Skeletal muscle tissue (tissue), 4 donors: ENCODE results near the gene OR2T35. TPM values are rescaled to one million over a fixed set of nuclear protein-coding genes. Genes with fewer than 3 reads are reported as not detected.
"Not testable (repeated sequence)": the region's sequence is repeated elsewhere in the genome, so short reads cannot be mapped to it uniquely, and the experiment has no call there.

Experiments used
- H3K27ac ChIP-seq: one replicate; pipeline ENCODE4 v1.7.0; 2013; ENCODE audit warnings: mild to moderate bottlenecking, low read depth, low read length, inconsistent platforms
- H3K27me3 ChIP-seq, 3 donors: one replicate each; pipeline ENCODE4 v1.7.0; 2013; ENCODE audit warnings: low read length in 3 of 3; ENCODE audit not compliant: control insufficient read depth in 3 of 3, insufficient read depth in 3 of 3
- H3K36me3 ChIP-seq, 3 donors: one replicate each; pipeline ENCODE4 v1.7.0; 2013; ENCODE audit warnings: low read length in 3 of 3; ENCODE audit not compliant: control insufficient read depth in 3 of 3, insufficient read depth in 3 of 3
- H3K4me1 ChIP-seq, 3 donors: one replicate each; pipeline ENCODE4 v1.7.0; 2013; ENCODE audit warnings: low read length in 3 of 3, mild to moderate bottlenecking in 3 of 3; ENCODE audit not compliant: control insufficient read depth in 3 of 3, insufficient read depth in 3 of 3
- H3K4me3 ChIP-seq, 3 donors: one replicate each; pipeline ENCODE4 v1.7.0; 2013; ENCODE audit warnings: low read length in 3 of 3
- H3K9ac ChIP-seq, 3 donors: one replicate each; pipeline ENCODE4 v1.7.0; 2013; ENCODE audit warnings: low read length in 3 of 3, mild to moderate bottlenecking in 3 of 3, moderate library complexity in 2 of 3, low read depth in 1 of 3
- H3K9me3 ChIP-seq, 3 donors: one replicate each; pipeline ENCODE4 v1.7.0; 2013; ENCODE audit warnings: low read length in 3 of 3; ENCODE audit not compliant: control insufficient read depth in 3 of 3
- total RNA-seq: library from RNA; depleted of rRNA; stranded (reverse); fragments of >200 nt; gene quantifications from one replicate; pipeline ENCODE4 v1.2.3, GENCODE V29; 2014
- donor health status: Osteomylitis.

The OR2T35 gene
- total RNA-seq, 1 donor from 2014 or later = not detected

DNA sequence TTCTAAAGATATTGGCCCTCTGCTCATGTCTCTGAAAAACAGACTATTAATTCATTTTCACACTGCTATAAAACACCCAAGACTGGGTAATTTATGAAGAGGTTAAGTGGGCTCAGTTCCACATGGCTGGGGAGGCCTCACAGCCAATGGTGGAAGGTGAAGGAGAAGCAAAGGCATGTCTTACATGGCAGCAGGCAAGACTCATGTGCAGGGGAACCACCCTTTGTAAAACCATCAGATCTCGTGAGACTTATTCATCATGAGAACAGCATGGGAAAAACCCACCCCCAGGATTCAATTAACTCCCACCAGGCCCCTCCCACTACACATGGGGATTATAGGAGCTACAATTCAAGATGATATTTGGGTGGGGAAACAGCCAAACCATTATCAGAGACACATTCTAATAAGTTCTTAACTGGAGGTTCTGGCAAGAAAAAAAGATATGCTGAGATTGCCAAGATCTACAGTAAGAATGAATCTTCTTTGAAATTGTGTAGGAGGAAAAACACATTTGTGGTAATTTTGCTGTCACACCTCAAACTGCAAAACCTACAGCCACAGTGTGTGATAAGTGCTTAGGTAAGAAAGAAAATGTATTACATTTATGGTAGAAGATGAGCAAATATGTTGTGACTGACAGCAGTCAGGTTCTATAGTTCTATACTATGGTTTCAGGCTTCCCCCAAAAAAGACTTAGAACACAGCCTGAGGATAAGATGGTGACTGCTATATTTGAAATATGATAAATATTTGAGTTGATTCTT lies 3.9 kb upstream of the OR2T35 start:
- H3K9ac ChIP-seq, H3K36me3 ChIP-seq, H3K9me3 ChIP-seq, H3K4me3 ChIP-seq, H3K27ac ChIP-seq, H3K4me1 ChIP-seq, H3K27me3 ChIP-seq: not testable (repeated sequence)

DNA sequence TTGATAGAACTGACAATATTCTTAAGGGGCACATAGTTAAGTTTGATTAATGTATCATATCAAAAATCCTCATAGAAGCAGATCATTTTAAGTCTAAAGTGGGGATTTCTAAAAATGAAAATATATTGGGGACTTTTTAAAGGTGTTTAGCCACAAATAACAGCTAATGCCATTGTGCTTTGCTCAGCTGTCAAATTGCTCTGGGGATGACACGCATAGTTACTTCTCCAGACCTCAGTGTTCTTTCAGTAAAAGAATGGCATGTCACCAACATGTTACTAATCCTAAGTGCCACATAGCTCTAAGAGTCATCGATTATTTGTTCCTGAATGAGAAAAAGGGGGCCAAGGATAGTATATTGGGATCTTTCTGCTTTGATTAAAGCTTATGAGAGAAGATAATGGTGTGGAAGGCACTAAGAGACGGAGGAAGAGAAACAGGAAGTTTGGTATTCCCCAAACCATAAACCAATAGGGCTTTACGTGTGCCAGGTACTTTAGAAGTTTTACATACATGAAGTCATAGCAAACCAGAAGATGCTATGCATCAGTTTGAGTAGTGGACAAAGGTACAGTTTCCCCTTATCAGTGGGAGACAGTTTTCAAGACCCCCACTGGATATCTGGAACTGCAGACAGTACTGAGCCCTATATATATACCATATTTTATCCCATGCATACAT lies 2.0 kb downstream of the OR2T35 start:
- not testable (repeated sequence) for H3K27ac ChIP-seq, H3K4me1 ChIP-seq, H3K9ac ChIP-seq, H3K9me3 ChIP-seq, H3K4me3 ChIP-seq, H3K36me3 ChIP-seq, H3K27me3 ChIP-seq

DNA sequence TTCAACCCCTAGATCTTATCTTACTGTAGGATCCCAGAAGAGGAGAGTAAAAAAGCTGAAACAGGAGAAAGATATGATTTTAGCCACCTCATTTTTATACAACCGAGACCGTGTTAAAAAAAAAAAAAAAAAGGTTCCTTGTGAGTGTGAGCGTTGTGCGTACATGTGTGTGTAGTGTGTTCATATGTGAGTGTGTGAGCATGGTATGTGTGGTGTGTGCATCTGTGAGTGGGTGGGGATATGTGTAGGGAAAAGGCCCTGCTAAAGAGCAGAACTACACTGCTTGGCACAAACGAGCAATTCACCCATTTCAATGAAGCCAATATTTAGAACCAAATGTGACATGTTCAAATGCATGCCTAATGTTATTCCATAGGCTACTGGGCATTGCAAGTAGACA lies 3.5 kb downstream of the OR2T35 start:
- H3K9ac ChIP-seq, H3K27me3 ChIP-seq, H3K4me1 ChIP-seq: not testable (repeated sequence)

DNA sequence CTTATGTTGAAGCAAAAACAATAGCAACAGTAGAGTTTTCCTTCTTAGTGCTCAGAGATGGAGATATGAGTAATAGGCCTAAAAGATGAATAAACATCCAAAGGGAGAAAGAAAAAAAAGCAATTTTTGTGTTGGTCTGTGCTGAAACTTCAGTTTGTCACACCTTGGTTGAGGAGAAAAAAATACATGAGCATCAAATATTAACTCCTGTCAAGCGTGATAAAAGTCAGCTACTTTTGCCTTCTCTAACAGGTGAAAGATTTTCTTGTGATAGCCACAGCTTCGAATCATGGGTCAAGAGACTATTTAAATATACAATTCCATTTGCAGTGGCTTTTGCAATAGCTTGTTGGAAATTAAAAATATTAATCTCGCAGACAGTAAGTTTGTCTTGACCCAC lies 4.2 kb downstream of the OR2T35 start:
- H3K36me3 ChIP-seq, H3K4me3 ChIP-seq, H3K27ac ChIP-seq, H3K4me1 ChIP-seq, H3K9ac ChIP-seq, H3K27me3 ChIP-seq, H3K9me3 ChIP-seq: not testable (repeated sequence)

More for the DNA sequence above, 3.5 kb downstream of the OR2T35 start:
- H3K36me3 ChIP-seq, H3K9me3 ChIP-seq, H3K27ac ChIP-seq, H3K4me3 ChIP-seq: not testable (repeated sequence)

DNA sequence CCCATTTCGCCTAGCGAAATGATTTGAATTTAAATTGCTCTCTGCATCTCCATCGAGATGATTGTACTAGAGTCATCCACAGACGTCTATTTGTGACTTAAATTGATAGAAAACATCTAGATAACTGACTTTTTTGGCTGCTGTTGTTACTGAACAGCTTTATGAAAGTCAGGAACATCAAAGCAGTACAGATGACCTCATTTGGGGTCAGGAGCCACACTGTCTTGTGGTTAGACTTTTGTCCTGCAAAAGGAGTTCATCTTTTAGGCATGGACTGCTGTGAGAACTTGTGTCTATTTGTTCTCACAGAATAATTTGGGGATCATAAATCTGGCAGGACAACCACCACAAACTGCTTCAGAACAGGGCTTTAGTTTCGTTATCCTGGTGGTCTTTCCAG lies 5.4 kb downstream of the OR2T35 start:
- not testable (repeated sequence) for H3K9ac ChIP-seq, H3K4me1 ChIP-seq, H3K36me3 ChIP-seq, H3K9me3 ChIP-seq, H3K27me3 ChIP-seq, H3K4me3 ChIP-seq, H3K27ac ChIP-seq

DNA sequence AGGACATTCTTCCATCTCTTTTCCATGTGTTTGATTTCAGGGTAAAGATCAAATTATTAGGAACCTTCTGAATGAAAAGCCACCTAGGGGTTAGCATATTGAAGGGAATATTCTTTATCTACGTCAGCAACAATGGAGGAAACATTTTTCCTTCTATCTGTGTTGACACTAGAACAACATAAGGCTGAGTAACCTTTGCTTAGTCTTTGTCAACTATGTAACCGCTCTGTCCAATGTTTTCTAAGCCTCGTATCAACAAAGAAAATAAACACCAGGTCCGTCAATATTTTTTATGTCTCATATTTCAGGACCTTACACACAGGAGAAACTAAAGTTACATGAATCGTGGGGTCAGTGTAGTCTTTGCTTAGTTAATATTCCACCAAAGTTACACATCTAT lies 8.5 kb downstream of the OR2T35 start:
- not testable (repeated sequence) for H3K4me3 ChIP-seq, H3K9me3 ChIP-seq, H3K36me3 ChIP-seq, H3K27ac ChIP-seq, H3K4me1 ChIP-seq, H3K9ac ChIP-seq, H3K27me3 ChIP-seq

DNA sequence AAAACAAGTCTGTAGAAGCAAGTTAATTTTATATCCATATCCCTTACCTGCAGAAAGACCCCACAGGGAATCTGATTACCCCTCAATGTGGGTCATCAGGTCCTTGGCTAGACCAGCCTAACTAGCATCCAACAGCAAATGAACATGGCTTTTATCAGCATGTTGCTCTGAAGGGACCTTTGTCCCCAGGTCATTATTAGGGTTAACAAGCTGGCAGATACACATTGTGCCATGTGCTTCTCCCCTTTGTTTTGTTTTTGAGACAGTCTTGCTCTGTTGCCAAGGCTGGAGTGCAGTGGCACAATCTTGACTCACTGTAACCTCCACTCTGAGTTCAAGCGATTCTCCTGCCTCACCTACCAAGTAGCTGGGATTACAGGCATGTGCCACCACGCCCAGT lies 10.1 kb downstream of the OR2T35 start, which contains the start of gene OR2T11:
Gene OR2T11 (minus strand): TSS at position 101 of the 400 bp plus-strand sequence. CDS start 7,963 bp downstream, outside the sequence.
- not testable (repeated sequence) for H3K27ac ChIP-seq, H3K27me3 ChIP-seq, H3K9ac ChIP-seq, H3K36me3 ChIP-seq, H3K4me1 ChIP-seq, H3K4me3 ChIP-seq, H3K9me3 ChIP-seq

DNA sequence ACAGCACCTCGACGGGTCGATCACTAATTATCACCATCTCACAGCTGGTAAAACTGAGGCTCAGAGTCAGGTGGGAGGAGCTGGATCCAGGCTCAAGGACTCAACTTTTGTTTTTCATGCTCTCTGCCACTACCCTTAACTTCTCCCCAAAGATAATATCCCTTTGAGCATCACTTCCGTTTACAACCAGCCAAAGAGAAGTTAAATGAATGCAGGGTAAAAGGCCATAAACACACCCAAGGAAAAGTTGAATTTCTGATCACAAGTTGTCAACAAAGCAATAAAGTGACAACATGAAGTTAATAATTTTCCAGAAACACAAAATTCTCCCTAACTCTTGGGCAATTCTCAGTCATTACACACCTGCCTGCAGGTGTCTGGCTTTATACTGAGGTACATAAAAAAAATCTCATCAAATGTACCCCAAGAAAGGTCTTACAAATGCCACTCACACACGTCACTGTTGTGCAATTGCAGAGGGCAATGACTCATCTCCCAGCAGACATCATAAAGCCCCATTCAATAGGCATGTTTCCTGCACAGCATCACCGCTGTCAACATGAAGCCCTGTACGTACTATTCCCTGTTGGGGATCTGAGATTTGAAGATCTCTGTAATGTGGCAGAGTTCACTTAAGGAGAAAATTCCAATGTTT lies 13.6 kb downstream of the OR2T35 start:
- no peaks in the 10 kb centered on the region for H3K4me1 ChIP-seq
- no peak overlapping the region for H3K9ac ChIP-seq
- no peaks in the 10 kb centered on the region for H3K9me3 ChIP-seq

DNA sequence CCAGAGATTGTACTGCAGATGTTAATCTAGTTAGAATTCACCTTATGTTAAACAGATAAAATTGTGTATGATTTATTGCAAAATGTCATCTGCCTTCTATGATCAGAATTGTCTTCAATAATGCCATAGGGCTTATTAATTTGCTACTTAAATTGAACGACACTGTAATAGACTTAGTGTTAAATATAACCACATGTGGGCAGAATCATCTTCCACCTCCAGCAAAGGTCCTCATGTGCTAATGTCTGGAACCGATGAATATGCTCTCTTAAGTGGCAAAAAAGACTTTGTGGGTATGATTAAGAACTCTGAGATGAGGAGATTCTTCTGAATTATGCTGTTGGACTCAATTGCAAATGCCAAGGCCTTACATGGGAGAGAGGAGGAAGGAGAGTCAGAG lies 14.5 kb downstream of the OR2T35 start:
- H3K9ac ChIP-seq = no peak overlapping the region
- H3K9me3 ChIP-seq = no peaks in the 10 kb centered on the region
- H3K4me1 ChIP-seq = no peaks in the 10 kb centered on the region
- no peaks in the 10 kb centered on the region for H3K36me3 ChIP-seq
- H3K27me3 ChIP-seq = no peaks in the 10 kb centered on the region
- no peak overlapping the region for H3K4me3 ChIP-seq
- no peak overlapping the region for H3K27ac ChIP-seq

More for the DNA sequence above, 13.6 kb downstream of the OR2T35 start:
- Histone ChIP-seq H3K27ac (no peak overlapping the region), H3K4me3 (no peak overlapping the region), H3K27me3 (no peaks in the 10 kb centered on the region), H3K36me3 (no peaks in the 10 kb centered on the region)
